Germinal center (tissue), 1 donor: ENCODE data around the gene SSH3.

Source experiments
- DNase-seq: peaks from one replicate; pipeline ENCODE4 v3.0.0; 2012; ENCODE audit warnings: mixed read lengths, low spot score

The SSH3 gene

DNA sequence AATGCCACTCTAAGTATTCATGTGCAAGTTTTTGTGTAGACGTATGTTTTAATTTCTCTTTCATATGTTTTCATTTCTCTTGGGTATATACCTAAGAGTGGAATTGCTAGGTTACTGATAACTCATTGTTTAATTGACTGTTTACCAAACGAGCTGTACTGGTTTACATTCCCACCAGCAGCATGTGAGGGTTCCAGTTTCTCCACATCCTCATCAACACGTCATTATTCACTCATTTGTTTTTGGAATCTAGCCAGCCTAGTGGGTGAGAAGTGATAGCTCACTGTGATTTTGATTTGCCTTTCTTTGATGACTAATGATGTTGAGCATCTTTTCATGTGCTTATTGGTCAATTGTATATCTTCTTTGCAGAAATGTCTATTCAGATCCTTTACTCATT lies 10.2 kb upstream of the SSH3 start:
- no peak for DNase-seq

- no peak for DNase-seq
Observed at GRCh38 chr11:67295846-67296245, 7.5 kb upstream of the SSH3 start.

DNA sequence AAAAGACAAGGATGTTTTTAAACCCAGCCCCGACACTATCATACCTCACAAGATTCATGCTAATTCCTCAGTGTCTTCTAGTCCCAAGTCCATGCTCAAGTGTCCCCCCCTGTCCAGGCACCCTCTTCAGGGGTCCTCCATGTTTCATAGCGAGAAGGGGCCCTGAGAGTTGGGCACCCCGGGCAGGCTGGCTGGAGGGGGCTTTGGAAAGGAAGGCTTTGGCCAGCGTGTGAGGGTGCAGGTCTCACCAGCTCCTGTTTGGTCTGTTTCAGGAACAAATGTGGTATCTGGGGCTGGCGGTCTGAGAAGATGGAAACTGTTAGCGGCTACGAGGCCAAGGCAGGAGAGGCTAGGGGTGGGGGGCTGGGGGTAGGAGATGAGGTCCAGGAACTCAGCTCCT lies 4.5 kb upstream of the SSH3 start:
- no peak for DNase-seq

DNA sequence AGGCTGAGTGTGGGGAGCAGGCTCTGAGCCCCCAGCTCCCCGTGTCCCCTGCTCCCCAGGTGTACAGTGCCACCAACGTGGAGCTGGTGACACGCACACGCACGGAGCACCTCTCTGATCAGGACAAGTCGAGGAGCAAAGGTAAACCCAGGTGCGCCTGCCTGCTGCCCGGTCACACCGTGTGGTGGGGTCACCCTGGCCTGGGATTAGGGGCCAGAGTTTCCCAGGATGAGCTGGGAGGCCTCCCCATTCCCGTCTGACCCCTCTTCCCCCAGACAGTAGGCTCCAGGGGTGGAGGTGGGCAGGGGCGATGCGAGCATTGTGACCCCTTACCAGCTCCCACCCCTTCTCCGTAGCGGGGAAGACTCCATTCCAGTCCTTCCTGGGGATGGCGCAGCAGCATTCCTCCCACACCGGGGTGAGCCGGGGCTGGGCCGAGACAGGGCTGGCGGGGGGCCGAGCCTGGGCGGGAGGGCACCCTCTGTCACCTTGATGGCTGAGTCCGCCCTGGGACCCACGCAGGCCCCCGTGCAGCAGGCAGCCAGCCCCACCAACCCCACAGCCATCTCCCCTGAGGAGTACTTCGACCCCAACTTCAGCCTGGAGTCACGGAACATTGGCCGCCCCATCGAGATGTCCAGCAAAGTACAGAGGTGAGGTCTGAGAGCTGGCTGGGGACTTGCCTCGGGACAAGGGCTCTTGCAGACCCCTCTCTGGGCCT lies 3.7 kb upstream of the SSH3 start:
- DNase-seq = no peak

GRCh38 chr11:67300256-67300755 lies 3.0 kb upstream of the SSH3 start:
- no peak for DNase-seq

GRCh38 chr11:67300756-67301312 lies 2.5 kb upstream of the SSH3 start:
- DNase-seq = no peak

- no peak for DNase-seq
Observed at GRCh38 chr11:67301313-67301921, 1.9 kb upstream of the SSH3 start.

DNA sequence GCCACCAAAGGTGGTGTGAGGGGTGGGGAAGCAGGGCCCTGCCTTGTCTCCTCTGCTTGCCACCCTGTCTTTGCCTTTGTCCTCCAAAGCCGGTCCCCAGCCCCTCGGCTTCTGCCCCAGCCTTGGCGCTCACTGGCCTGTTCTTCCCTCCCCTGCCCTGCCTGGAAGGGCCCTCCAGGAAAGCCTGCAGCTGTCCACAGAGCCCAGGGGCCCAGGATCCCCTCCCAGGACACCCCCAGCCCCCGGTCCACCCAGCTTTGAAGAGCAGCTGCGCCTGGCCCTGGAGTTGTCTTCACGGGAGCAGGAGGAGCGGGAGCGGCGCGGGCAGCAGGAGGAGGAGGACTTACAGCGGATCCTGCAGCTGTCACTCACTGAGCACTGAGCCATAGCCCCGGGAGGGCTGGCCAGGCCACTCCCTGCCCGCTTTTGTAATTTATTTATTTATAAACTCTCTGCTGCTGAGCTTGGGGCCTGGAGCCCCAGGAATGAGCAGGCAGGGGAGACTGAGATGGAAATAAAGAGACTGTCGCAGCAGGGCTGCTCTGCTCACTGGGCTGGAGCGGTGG lies 1.3 kb upstream of the SSH3 start:
- no peak for DNase-seq

GRCh38 chr11:67302571-67303131 lies 679 bp upstream of the SSH3 start:
- no peak for DNase-seq

DNA sequence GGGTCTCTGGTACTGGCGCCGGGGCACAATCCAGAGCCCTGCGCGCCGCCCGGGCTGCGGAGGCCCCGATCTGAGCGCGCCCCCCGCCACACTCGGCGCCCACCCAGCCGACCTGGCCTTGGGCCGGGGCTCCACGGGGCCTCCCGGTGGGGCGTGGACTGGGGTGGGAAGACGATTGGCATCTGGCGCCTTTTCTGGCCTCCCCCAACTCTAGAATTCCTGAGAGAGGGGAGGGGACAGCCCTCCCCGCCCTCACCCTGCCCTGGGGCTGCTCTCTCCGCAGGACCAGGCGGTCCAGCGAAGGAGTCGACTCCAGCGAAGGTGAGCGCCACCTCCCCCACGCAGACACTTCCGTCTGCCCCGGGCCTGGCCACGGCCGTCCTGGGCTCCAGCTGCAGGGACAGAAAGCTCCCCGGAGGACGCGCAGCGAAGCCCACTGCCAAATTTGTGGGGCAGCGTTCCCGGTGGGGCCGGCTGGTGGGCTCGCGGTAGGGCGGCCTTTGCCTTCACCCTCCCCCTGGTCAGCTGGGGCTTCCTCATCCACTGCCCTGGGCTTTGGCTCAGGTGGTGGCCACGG lies 593 bp downstream of the SSH3 start:
- no peak for DNase-seq

DNA sequence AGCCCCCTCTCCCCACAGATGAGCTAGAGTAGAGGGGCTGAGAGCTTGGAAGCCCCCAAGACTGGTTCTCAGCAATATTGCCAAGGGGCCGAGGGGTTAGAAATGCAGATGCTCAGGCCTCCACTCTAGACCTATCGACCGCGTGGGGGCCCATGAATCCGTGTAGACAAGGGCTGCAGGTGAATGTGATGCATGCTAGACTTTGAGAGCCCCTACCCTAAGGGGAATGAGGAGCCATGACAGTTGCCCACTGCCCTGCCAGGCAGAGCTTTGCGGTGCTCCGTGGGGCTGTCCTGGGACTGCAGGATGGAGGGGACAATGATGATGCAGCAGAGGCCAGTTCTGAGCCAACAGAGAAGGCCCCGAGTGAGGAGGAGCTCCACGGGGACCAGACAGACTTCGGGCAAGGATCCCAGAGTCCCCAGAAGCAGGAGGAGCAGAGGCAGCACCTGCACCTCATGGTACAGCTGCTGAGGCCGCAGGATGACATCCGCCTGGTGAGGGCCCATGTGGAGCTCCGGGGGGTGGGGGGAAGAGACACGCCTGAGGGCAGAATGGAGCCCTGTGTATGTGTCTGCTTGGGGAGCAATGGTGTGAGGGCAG lies 1.3 kb downstream of the SSH3 start:
- no peak for DNase-seq

- DNase-seq = no peak
Observed at GRCh38 chr11:67306769-67307544, 3.6 kb downstream of the SSH3 start.

- DNase-seq = no peak
Observed at GRCh38 chr11:67307545-67308001, 4.2 kb downstream of the SSH3 start.

DNA sequence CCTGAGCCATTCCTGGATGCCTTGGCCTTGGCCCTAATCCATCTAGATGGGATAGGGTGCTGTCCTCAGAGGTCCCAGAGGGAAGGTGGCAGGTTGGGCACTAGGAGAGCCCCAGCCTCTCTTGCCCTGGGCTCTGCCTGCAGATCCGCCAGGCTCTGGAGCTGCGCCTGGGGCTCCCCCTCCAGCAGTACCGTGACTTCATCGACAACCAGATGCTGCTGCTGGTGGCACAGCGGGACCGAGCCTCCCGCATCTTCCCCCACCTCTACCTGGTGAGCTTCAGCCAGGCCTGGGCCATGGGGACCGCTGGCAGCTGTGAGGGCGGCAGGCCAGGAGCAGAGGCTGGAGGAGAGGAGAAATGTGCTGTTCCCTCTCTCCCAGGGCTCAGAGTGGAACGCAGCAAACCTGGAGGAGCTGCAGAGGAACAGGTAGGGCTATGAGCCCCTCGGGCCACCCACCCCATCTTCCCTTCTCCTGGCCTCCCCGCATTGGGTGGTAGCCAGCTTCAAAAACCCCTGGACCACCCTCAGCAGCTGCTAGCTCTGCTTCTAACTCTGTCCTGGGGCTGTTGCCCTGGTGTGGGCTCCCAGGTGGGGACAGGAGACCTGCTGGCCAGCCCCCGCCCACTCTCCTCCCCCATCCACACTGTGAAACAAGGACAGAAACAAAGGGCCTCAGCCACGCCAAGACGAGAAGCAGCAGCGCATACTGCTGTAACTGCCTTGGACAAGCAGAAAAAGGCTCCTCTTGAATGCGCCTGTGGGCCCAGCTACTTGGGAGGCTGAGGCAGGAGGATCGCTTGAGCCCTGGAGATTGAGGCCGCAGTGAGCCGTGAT lies 4.9 kb downstream of the SSH3 start:
- DNase-seq = no peak

- DNase-seq = no peak
Observed at GRCh38 chr11:67309166-67309565, 5.8 kb downstream of the SSH3 start.

DNA sequence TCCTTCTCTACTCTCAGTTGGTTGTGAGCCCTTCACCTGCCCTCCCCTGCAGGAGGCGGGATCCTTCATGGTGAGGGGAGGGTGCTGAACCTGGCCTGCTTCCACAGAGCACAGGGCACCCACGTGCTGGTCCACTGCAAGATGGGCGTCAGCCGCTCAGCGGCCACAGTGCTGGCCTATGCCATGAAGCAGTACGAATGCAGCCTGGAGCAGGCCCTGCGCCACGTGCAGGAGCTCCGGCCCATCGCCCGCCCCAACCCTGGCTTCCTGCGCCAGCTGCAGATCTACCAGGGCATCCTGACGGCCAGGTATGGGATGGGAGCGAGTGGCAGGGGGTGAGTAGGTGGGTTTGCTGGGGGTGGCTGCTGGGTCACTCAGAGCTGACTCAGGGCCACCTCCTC lies 6.3 kb downstream of the SSH3 start:
- DNase-seq = no peak

DNA sequence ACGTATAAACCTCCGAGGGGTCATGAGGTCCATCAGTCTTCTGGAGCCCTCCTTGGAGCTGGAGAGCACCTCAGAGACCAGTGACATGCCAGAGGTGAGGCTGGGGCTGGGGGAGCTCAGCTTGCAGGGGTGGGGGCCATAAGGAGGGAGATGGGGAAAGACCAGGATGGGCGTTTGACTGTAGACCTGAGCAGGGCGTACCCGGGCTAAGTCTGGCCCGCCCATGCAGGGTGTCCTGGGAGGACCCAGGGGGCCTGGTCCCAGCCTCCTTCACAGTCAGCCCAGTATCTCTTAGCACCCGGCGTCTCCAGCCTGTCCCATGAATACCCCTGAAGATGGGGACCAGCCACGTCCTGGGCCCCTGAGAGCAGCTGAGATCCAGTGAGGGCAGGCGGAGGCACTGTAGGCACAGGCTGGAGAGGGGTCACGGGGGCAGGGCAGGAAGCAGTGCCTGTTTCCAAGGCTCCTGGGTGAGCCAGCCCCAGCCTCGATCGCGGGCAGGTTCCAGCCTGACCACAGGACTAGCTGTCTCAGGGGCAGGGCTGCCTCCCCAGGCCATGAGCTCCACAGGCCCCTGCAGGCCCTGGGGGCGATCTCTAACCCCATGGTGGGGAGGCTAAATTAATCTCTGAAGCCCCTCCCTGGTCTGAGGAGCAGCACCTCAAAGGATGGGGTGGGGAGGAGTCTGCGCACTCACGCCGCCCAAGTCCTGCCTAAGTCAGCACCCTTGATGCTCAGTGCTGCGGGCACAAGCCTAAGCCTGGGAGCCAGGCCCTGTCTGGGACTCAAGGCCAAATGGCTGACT lies 7.1 kb downstream of the SSH3 start:
- no peak for DNase-seq

- no peak for DNase-seq
Observed at GRCh38 chr11:67311051-67311555, 7.8 kb downstream of the SSH3 start.

GRCh38 chr11:67311556-67312082 lies 8.3 kb downstream of the SSH3 start:
- no peak for DNase-seq
